Stimulated activated CD8-positive, alpha-beta memory T cell treated with anti-CD3 and anti-CD28 coated beads, Interleukin-4, amount 100 ng/mL, for 1 hour (primary cell): ENCODE data around the gene CBX1.
"Not testable (repeated sequence)": the region's sequence is repeated elsewhere in the genome, so short reads cannot be mapped to it uniquely, and the experiment has no call there.

ENCODE experiments used
- DNase-seq, 2 donors: peaks; one replicate each; pipeline ENCODE4 v3.0.0-alpha.2; 2020; ENCODE audit warnings: low read depth in 2 of 2, low spot score in 1 of 2

The CBX1 gene

GRCh38 chr17:48053758-48054237 lies 47.5 kb downstream of the CBX1 start:
- DNase-seq = no peak

- DNase-seq = no peak
Observed at GRCh38 chr17:48052956-48053757, 48.1 kb downstream of the CBX1 start.

GRCh38 chr17:48051706-48052486 lies 49.4 kb downstream of the CBX1 start:
- DNase-seq = no peak

GRCh38 chr17:48051283-48051682 lies 50.0 kb downstream of the CBX1 start:
- DNase-seq = no peak

GRCh38 chr17:48048384-48049126 lies 52.7 kb downstream of the CBX1 start:
- no peak for DNase-seq

GRCh38 chr17:48047741-48048383 lies 53.4 kb downstream of the CBX1 start, which contains the start of gene NFE2L1:
NFE2L1 (plus strand) TSS chr17:48048359; CDS start chr17:48051119, 2,760 bp downstream.
- peak; percentile 96 to 97 for DNase-seq

- DNase-seq = no peak
Observed at GRCh38 chr17:48047113-48047740, 54.1 kb downstream of the CBX1 start.

- DNase-seq = no peak
Observed at GRCh38 chr17:48046296-48046695, 55.0 kb downstream of the CBX1 start.

GRCh38 chr17:48045316-48046001 lies 55.8 kb downstream of the CBX1 start:
- DNase-seq = no peak

GRCh38 chr17:48044851-48045250 lies 56.4 kb downstream of the CBX1 start:
- no peak for DNase-seq

- DNase-seq = no peak
Observed at GRCh38 chr17:48043176-48043575, 58.1 kb downstream of the CBX1 start.

GRCh38 chr17:48038687-48039086 lies 62.6 kb downstream of the CBX1 start:
- no peak for DNase-seq

GRCh38 chr17:48037838-48038323 lies 63.4 kb downstream of the CBX1 start:
- DNase-seq = no peak

GRCh38 chr17:48037036-48037837 lies 64.0 kb downstream of the CBX1 start, which contains the start of gene COPZ2:
COPZ2 (minus strand) TSS chr17:48037797; CDS start chr17:48037777, 20 bp downstream.
- peak in 1 of 2 donors; percentile 42 for DNase-seq

GRCh38 chr17:48036693-48037035 lies 64.6 kb downstream of the CBX1 start:
- DNase-seq = no peak

- not testable (repeated sequence) for DNase-seq
Observed at GRCh38 chr17:48034734-48035133, 66.5 kb downstream of the CBX1 start.

GRCh38 chr17:48031966-48032365 lies 69.3 kb downstream of the CBX1 start:
- DNase-seq = no peak

- DNase-seq = no peak
Observed at GRCh38 chr17:48030531-48030930, 70.7 kb downstream of the CBX1 start.

- no peak for DNase-seq
Observed at GRCh38 chr17:48028736-48029135, 72.5 kb downstream of the CBX1 start.
